Cortex of kidney (tissue), 1 donor: Measurements from ENCODE around the gene CD209.

Source experiments
- DNase-seq: peaks from one replicate; lab custom pipeline; 2025; lab: John Stamatoyannopoulos, UW

CD209 gene

GRCh38 chr19:7705387-7706187, 41.7 kb downstream of the CD209 start:
- no peak for DNase-seq

GRCh38 chr19:7704280-7705060, 42.9 kb downstream of the CD209 start:
- DNase-seq: no peak

GRCh38 chr19:7703332-7703731, 44.0 kb downstream of the CD209 start:
- no peak for DNase-seq

- DNase-seq: no peak
Observed at GRCh38 chr19:7701654-7702457, 45.5 kb downstream of the CD209 start, which contains the start of gene FCER2. FCER2 (minus strand) TSS chr19:7702131; CDS start chr19:7699760, 2,371 bp downstream.

GRCh38 chr19:7701049-7701653, 46.2 kb downstream of the CD209 start:
- no peak for DNase-seq

GRCh38 chr19:7699417-7700401, 47.6 kb downstream of the CD209 start:
- DNase-seq: no peak

- no peak for DNase-seq
Observed at GRCh38 chr19:7699003-7699402, 48.3 kb downstream of the CD209 start.

GRCh38 chr19:7698583-7698982, 48.8 kb downstream of the CD209 start:
- no peak for DNase-seq

- no peak for DNase-seq
Observed at GRCh38 chr19:7697721-7698287, 49.5 kb downstream of the CD209 start.

- no peak for DNase-seq
Observed at GRCh38 chr19:7694499-7694898, 52.8 kb downstream of the CD209 start.

- no peak for DNase-seq
Observed at GRCh38 chr19:7692417-7693088, 54.8 kb downstream of the CD209 start.

- DNase-seq: no peak
Observed at GRCh38 chr19:7691497-7691896, 55.8 kb downstream of the CD209 start.

- no peak for DNase-seq
Observed at GRCh38 chr19:7690779-7691258, 56.5 kb downstream of the CD209 start.
